SU-DHL-6 (cell line): ENCODE measurements around the gene LYVE1.

Experiments used
- H2AFZ ChIP-seq: fragments of 200-600 bp; sonication (generic); 2 replicates; pipeline ENCODE4 v1.6.1; 2014; ENCODE audit warnings: low read depth, mild to moderate bottlenecking, moderate library complexity, mixed read lengths, antibody characterized with exemption, low read length; ENCODE audit not compliant: severe bottlenecking
- H3F3A ChIP-seq: fragments of 200-600 bp; shearing (Covaris generic); 2 replicates; pipeline ENCODE4 v1.6.0; 2016; ENCODE audit warnings: antibody characterized with exemption, mild to moderate bottlenecking; ENCODE audit not compliant: insufficient read depth
- H3K27ac ChIP-seq: fragments of 200-600 bp; sonication (generic); 2 replicates; pipeline ENCODE4 v1.5.1; 2016; ENCODE audit warnings: low read depth, mild to moderate bottlenecking, low read length, moderate library complexity, mixed read lengths
- H3K27me3 ChIP-seq: fragments of 200-600 bp; sonication (generic), shearing (Covaris generic); 2 replicates; pipeline ENCODE4 v1.6.0; 2014; ENCODE audit warnings: mild to moderate bottlenecking, low read length
- H3K36me3 ChIP-seq: fragments of 200-600 bp; sonication (generic); 2 replicates; pipeline ENCODE4 v1.6.1; 2014; ENCODE audit warnings: mild to moderate bottlenecking, low read length, mixed read lengths
- H3K4me2 ChIP-seq: fragments of 300-600, 200-600 bp; shearing (Covaris generic), sonication (generic); 2 replicates; pipeline ENCODE4 v1.6.0; 2014; ENCODE audit warnings: low read length, low read depth, mild to moderate bottlenecking; ENCODE audit not compliant: poor library complexity, severe bottlenecking
- H3K4me3 ChIP-seq: fragments of 200-600 bp; sonication (generic); 2 replicates; pipeline ENCODE4 v1.5.1; 2014; ENCODE audit warnings: antibody characterized with exemption, low read length, mild to moderate bottlenecking, mixed read lengths; ENCODE audit not compliant: insufficient read depth, poor library complexity, severe bottlenecking
- H3K79me2 ChIP-seq: fragments of 200-600 bp; sonication (generic); 2 replicates; pipeline ENCODE4 v1.6.1; 2014; ENCODE audit warnings: mild to moderate bottlenecking, low read length, moderate library complexity; ENCODE audit not compliant: insufficient read depth
- H3K9ac ChIP-seq: fragments of 200-600 bp; sonication (generic); 2 replicates; pipeline ENCODE4 v1.7.0; 2014; ENCODE audit warnings: mild to moderate bottlenecking, low read length
- H3K9me2 ChIP-seq: fragments of 200-600 bp; sonication (generic); replicated peaks from 2 replicates; pipeline ENCODE4 v1.6.1; 2014; ENCODE audit warnings: low read length; ENCODE audit not compliant: insufficient read depth
- H3K9me3 ChIP-seq: fragments of 200-600 bp; sonication (generic); 2 replicates; pipeline ENCODE4 v1.6.1; 2014; ENCODE audit warnings: low read length, mixed read lengths; ENCODE audit not compliant: insufficient read depth
- H4K20me1 ChIP-seq: fragments of 200-600 bp; sonication (generic); 2 replicates; pipeline ENCODE4 v1.6.1; 2014; ENCODE audit warnings: low read depth, mild to moderate bottlenecking, antibody characterized with exemption, low read length, moderate library complexity, mixed read lengths
- EZH2phosphoT487 ChIP-seq: fragments of 200-600 bp; sonication (generic), shearing (Covaris generic); conservative IDR thresholded peaks from 2 replicates; pipeline ENCODE4 v1.6.1; 2018; ENCODE audit warnings: mild to moderate bottlenecking, antibody characterized with exemption, low read length, moderate library complexity, mixed read lengths
- TF ChIP-seq, protein P1 (sequence below): fragments of 200-600 bp; sonication (generic); IDR thresholded peaks from one replicate; pipeline ENCODE4 v1.5.1; 2017; ENCODE audit warnings: antibody characterized with exemption, mild to moderate bottlenecking, low read length, moderate library complexity; ENCODE audit not compliant: insufficient read depth, poor library complexity, severe bottlenecking

The LYVE1 gene

GRCh38 chr11:10572533-10572932 lies 4.1 kb upstream of the LYVE1 start:
- Histone ChIP-seq H3K9me2 (no peaks in the 10 kb centered on the region), H3K9ac (no peak overlapping the region), H2AFZ (no peak overlapping the region), H3K36me3 (no peaks in the 10 kb centered on the region), H3K79me2 (no peaks in the 10 kb centered on the region), H3K4me3 (no peak overlapping the region), H4K20me1 (no peaks in the 10 kb centered on the region), H3F3A (no peaks in the 10 kb centered on the region), H3K27ac (no peak overlapping the region), H3K9me3 (no peaks in the 10 kb centered on the region), H3K4me2 (no peak overlapping the region), H3K27me3 (no peaks in the 10 kb centered on the region)
- no peak for TF ChIP-seq EZH2phosphoT487
- TF ChIP-seq, protein P1, sequence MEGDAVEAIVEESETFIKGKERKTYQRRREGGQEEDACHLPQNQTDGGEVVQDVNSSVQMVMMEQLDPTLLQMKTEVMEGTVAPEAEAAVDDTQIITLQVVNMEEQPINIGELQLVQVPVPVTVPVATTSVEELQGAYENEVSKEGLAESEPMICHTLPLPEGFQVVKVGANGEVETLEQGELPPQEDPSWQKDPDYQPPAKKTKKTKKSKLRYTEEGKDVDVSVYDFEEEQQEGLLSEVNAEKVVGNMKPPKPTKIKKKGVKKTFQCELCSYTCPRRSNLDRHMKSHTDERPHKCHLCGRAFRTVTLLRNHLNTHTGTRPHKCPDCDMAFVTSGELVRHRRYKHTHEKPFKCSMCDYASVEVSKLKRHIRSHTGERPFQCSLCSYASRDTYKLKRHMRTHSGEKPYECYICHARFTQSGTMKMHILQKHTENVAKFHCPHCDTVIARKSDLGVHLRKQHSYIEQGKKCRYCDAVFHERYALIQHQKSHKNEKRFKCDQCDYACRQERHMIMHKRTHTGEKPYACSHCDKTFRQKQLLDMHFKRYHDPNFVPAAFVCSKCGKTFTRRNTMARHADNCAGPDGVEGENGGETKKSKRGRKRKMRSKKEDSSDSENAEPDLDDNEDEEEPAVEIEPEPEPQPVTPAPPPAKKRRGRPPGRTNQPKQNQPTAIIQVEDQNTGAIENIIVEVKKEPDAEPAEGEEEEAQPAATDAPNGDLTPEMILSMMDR = no peak

DNA sequence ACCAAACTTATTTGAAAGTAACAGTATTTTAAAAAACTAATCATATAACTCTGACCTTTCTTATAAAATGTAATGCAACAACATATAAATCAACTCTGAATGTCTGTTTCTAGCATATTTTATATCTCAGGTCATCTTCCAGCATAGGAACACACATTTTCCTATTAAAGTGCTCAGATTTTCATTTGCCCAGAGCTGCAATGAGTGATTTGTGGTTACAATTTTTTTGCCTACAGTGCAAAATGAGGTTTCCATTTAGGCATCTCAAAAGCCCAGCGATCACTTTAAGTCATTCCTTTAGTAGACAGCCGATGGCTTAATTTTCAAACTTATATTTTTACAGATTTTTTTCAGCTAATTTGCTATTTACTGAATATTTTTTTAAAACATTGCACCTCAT lies 1.0 kb downstream of the LYVE1 start:
- H3K9ac ChIP-seq = no peak overlapping the region
- H3K36me3 ChIP-seq = no peaks in the 10 kb centered on the region
- no peaks in the 10 kb centered on the region for H3K79me2 ChIP-seq
- no peak overlapping the region for H3K27ac ChIP-seq
- no peak overlapping the region for H3K4me3 ChIP-seq
- no peaks in the 10 kb centered on the region for H4K20me1 ChIP-seq
- TF ChIP-seq EZH2phosphoT487 = no peak
- TF ChIP-seq, protein P1 = no peak
- H2AFZ ChIP-seq = no peak overlapping the region
- H3K4me2 ChIP-seq = no peak overlapping the region
- H3F3A ChIP-seq = no peaks in the 10 kb centered on the region
- H3K27me3 ChIP-seq = no peaks in the 10 kb centered on the region
- no peaks in the 10 kb centered on the region for H3K9me2 ChIP-seq
- H3K9me3 ChIP-seq = no peaks in the 10 kb centered on the region

GRCh38 chr11:10566257-10566957 lies 2.1 kb downstream of the LYVE1 start:
- Histone ChIP-seq H3K9me2 (no peaks in the 10 kb centered on the region), H3K27me3 (no peaks in the 10 kb centered on the region), H3F3A (no peaks in the 10 kb centered on the region), H3K9ac (no peak overlapping the region), H3K27ac (no peak overlapping the region), H3K4me3 (no peak overlapping the region), H3K79me2 (no peaks in the 10 kb centered on the region), H3K36me3 (no peaks in the 10 kb centered on the region), H3K9me3 (no peaks in the 10 kb centered on the region), H4K20me1 (no peaks in the 10 kb centered on the region), H3K4me2 (no peak overlapping the region), H2AFZ (no peak overlapping the region)
- TF ChIP-seq EZH2phosphoT487 = no peak
- TF ChIP-seq, protein P1 = no peak
